ENCODE results near the gene S100A7A.

S100A7A gene

DNA sequence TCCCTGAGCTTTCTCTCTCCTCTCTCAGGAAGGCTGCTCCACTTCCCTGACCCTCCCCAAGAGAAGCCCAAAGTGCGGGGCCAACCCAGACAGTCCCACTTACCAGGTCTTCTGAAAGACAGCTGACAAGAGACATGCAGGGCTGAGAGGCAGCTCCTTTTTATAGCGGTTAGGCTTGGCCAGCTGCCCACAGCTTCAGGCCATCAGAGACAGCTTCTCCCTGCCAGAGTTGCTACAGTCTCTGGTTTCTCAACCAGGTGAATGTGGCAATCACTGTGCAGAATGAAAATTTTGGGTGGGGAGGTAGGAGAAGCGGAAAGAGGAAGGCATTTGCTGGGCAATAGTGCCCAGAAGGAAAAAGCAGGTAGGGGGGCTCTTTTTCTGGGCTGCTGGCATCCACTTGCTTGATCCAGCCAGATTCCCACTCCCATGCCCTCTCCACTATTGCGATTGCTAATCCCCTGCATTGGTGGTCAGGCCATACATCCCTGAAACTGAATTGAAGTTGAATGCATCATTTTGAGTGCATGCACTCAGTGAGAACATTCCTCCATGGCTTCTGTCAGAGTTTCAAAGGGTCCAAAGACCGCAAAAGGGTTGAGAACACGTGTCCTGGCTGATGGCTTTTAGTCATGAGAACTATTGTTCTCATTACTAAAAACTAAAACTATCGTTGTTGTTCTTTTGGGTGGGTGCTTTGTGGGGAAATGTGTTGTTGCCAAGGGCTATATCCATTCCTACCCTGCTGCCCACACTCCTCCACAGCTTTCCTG lies 25.2 kb upstream of the S100A7A start, which contains the start of gene S100A8:
TSS of gene S100A8 (minus strand) at position 136 of the 773 bp plus-strand sequence. CDS start 538 bp downstream, outside the sequence.
- H3K27me3 ChIP-seq (ENCODE audit: control insufficient read depth, low read length), result peaks cover 7% of the 10 kb centered on the region; the same call in 1 of the 2 replicates
- no peaks in the 10 kb centered on the region for H3K9me3 ChIP-seq (ENCODE audit: control insufficient read depth, insufficient read depth, low read length)
- H3K4me1 ChIP-seq (ENCODE audit: control insufficient read depth, low read length), result no peaks in the 10 kb centered on the region
- no peak within 1 kb of the TSS for H3K4me2 ChIP-seq (ENCODE audit: low read length)
- no peaks in the 10 kb centered on the region for H3K9me2 ChIP-seq (replicated peaks; ENCODE audit: control insufficient read depth, low read length)
- TF ChIP-seq EZH2phosphoT487 (IDR thresholded peaks at IDR 0.05; ENCODE audit: borderline replicate concordance, low read length), result no peak
- TF ChIP-seq, protein P1, sequence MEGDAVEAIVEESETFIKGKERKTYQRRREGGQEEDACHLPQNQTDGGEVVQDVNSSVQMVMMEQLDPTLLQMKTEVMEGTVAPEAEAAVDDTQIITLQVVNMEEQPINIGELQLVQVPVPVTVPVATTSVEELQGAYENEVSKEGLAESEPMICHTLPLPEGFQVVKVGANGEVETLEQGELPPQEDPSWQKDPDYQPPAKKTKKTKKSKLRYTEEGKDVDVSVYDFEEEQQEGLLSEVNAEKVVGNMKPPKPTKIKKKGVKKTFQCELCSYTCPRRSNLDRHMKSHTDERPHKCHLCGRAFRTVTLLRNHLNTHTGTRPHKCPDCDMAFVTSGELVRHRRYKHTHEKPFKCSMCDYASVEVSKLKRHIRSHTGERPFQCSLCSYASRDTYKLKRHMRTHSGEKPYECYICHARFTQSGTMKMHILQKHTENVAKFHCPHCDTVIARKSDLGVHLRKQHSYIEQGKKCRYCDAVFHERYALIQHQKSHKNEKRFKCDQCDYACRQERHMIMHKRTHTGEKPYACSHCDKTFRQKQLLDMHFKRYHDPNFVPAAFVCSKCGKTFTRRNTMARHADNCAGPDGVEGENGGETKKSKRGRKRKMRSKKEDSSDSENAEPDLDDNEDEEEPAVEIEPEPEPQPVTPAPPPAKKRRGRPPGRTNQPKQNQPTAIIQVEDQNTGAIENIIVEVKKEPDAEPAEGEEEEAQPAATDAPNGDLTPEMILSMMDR (IDR thresholded peaks at IDR 0.05; ENCODE audit: low read depth, low read length, poor library complexity, severe bottlenecking), result no peak
- H3K27ac ChIP-seq (ENCODE audit: low read depth, low read length), result no peak within 1 kb of the TSS
- no peaks in the 10 kb centered on the region for H3K36me3 ChIP-seq (ENCODE audit: control insufficient read depth, low read length)
- no peaks in the 10 kb centered on the region for H3K79me2 ChIP-seq (ENCODE audit: control insufficient read depth, low read length)
- no peaks in the 10 kb centered on the region for H4K20me1 ChIP-seq (ENCODE audit: control insufficient read depth, insufficient read depth, low read depth, low read length)
- no peak within 1 kb of the TSS for H3K4me3 ChIP-seq (ENCODE audit: low read length)
- no peaks in the 10 kb centered on the region for H3F3A ChIP-seq (ENCODE audit: control insufficient read depth, insufficient read depth)

DNA sequence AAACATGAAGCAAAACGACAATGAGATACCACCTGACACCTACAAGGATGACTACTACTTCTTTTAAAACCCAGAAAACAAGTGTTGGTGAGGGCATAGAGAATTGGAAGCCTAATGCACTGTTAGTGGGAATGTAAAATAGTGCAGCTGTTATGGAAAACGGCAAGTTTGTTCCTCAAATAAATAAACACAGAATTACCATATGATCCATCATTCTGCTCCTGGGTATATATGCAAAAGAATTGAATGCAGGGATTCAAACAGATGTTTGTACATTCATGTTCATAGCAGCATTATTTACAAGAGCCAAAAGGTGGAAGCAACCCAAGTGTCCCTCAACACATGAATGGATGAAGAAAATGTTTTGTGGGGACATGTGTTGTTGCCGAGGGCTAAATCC lies 24.1 kb upstream of the S100A7A start:
- Histone ChIP-seq H3K27me3 (ENCODE audit: control insufficient read depth, low read length) (peaks cover 2% of the 10 kb centered on the region; the same call in 1 of the 2 replicates), H3F3A (ENCODE audit: control insufficient read depth, insufficient read depth) (no peaks in the 10 kb centered on the region), H3K4me2 (ENCODE audit: low read length) (no peak overlapping the region), H3K4me3 (ENCODE audit: low read length) (no peak overlapping the region), H4K20me1 (ENCODE audit: control insufficient read depth, insufficient read depth, low read depth, low read length) (no peaks in the 10 kb centered on the region), H3K36me3 (ENCODE audit: control insufficient read depth, low read length) (no peaks in the 10 kb centered on the region), H3K4me1 (ENCODE audit: control insufficient read depth, low read length) (no peaks in the 10 kb centered on the region), H3K79me2 (ENCODE audit: control insufficient read depth, low read length) (no peaks in the 10 kb centered on the region), H3K9me3 (ENCODE audit: control insufficient read depth, insufficient read depth, low read length) (no peaks in the 10 kb centered on the region), H3K27ac (ENCODE audit: low read depth, low read length) (no peak overlapping the region), H3K9me2 (replicated peaks; ENCODE audit: control insufficient read depth, low read length) (no peaks in the 10 kb centered on the region)
- TF ChIP-seq, protein P1 (IDR thresholded peaks at IDR 0.05; ENCODE audit: low read depth, low read length, poor library complexity, severe bottlenecking), result no peak
- no peak for TF ChIP-seq EZH2phosphoT487 (IDR thresholded peaks at IDR 0.05; ENCODE audit: borderline replicate concordance, low read length)

DNA sequence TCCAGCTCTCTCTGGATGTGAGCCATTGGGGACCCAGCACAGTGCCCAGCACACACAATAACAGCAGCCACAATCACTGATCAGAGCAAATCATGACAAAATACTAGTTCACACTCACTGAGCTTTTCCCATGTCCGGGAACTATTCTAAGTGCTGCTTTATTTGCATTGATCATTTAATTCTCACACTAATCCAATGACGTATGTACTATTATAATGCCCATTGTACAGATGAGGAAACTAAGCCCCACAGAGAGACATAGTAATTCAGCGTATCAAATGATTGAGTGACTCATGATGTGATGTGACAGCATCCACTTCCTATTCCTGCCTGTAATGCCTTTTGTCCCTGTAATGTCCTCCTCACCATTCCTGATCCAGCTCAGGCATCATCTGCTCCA lies 23.5 kb upstream of the S100A7A start:
- no peak overlapping the region for H3K27ac ChIP-seq (ENCODE audit: low read depth, low read length)
- H3K79me2 ChIP-seq (ENCODE audit: control insufficient read depth, low read length), result no peaks in the 10 kb centered on the region
- H4K20me1 ChIP-seq (ENCODE audit: control insufficient read depth, insufficient read depth, low read depth, low read length), result no peaks in the 10 kb centered on the region
- TF ChIP-seq, protein P1 (IDR thresholded peaks at IDR 0.05; ENCODE audit: low read depth, low read length, poor library complexity, severe bottlenecking), result no peak
- no peak for TF ChIP-seq EZH2phosphoT487 (IDR thresholded peaks at IDR 0.05; ENCODE audit: borderline replicate concordance, low read length)
- H3K27me3 ChIP-seq (ENCODE audit: control insufficient read depth, low read length), result no peaks in the 10 kb centered on the region
- H3K4me3 ChIP-seq (ENCODE audit: low read length), result no peak overlapping the region
- no peaks in the 10 kb centered on the region for H3K36me3 ChIP-seq (ENCODE audit: control insufficient read depth, low read length)
- H3K4me2 ChIP-seq (ENCODE audit: low read length), result no peak overlapping the region
- no peaks in the 10 kb centered on the region for H3K9me2 ChIP-seq (replicated peaks; ENCODE audit: control insufficient read depth, low read length)
- no peaks in the 10 kb centered on the region for H3K9me3 ChIP-seq (ENCODE audit: control insufficient read depth, insufficient read depth, low read length)
- H3F3A ChIP-seq (ENCODE audit: control insufficient read depth, insufficient read depth), result no peaks in the 10 kb centered on the region
- no peaks in the 10 kb centered on the region for H3K4me1 ChIP-seq (ENCODE audit: control insufficient read depth, low read length)
